Endothelial cell of umbilical vein (primary cell): ENCODE data around the gene CBLN4.

Experiments
- CTCF ChIP-seq, 2 donors: IDR thresholded peaks; 1 replicate in 1 of 2; 2 replicates in 1 of 2; pipeline ENCODE4 v1.5.1; 2011; ENCODE audit warnings: low read length in 2 of 2, mild to moderate bottlenecking in 2 of 2, moderate library complexity in 2 of 2, control low read depth in 1 of 2, inconsistent platforms in 1 of 2, low read depth in 1 of 2; ENCODE audit not compliant: insufficient read depth in 1 of 2; ENCODE audit errors: extremely low read depth in 1 of 2
- EZH2 ChIP-seq: IDR thresholded peaks from 2 replicates; pipeline ENCODE4 v1.6.1; 2012; ENCODE audit warnings: borderline replicate concordance, low read depth, mild to moderate bottlenecking, moderate library complexity, low read length, inconsistent platforms; ENCODE audit not compliant: severe bottlenecking
- JUN ChIP-seq: IDR thresholded peaks from 2 replicates; pipeline ENCODE4 v1.6.1; 2011; ENCODE audit warnings: borderline replicate concordance, low read depth; ENCODE audit not compliant: insufficient read length, insufficient read depth
- POLR2A ChIP-seq: IDR thresholded peaks from 2 replicates; pipeline ENCODE4 v1.6.1; 2012; ENCODE audit warnings: low read depth, mild to moderate bottlenecking, control low read depth, low read length
- POLR2AphosphoS5 ChIP-seq: IDR thresholded peaks from 2 replicates; pipeline ENCODE4 v1.6.1; 2012; ENCODE audit warnings: low read depth, mild to moderate bottlenecking, control low read depth, low read length, moderate library complexity; ENCODE audit not compliant: insufficient read depth
- TF ChIP-seq, protein P1 (sequence below): IDR thresholded peaks from 2 replicates; pipeline ENCODE4 v1.6.1; 2011; ENCODE audit not compliant: insufficient read depth, insufficient read length

DNA sequence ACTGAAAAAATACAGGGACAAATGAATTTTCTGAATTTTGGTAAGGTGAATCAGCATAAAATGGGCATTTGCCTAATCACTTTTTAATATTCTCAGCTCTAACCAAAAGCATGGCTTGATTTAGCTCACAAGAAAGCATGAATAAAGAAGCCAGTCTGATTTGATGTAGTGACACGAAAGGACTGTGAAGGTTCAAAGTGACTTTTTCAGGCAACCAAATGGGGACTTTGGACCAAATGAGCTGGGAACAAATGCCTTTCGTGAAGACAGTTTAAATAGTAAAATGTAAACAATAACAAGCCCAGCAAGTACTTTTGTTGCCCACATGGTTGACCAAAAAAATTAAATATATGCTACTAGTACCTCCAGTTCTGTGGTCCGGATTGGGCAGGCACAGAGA, 12.9 kb upstream of the CBLN4 start:
- TF ChIP-seq POLR2A = no peak
- no peak for TF ChIP-seq CTCF (IDR thresholded peaks at IDR 0.05; ENCODE audit: extremely low read depth in 1 of 2, insufficient read depth in 1 of 2, low read depth in 1 of 2, low read length in 2 of 2)
- TF ChIP-seq EZH2 = no peak
- TF ChIP-seq, protein P1, sequence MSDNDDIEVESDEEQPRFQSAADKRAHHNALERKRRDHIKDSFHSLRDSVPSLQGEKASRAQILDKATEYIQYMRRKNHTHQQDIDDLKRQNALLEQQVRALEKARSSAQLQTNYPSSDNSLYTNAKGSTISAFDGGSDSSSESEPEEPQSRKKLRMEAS = no peak
- no peak for TF ChIP-seq POLR2AphosphoS5
- TF ChIP-seq JUN = no peak
